NCI-H1694 (cell line): ENCODE results near the gene MSMP.

ENCODE experiments used
- DNase-seq: peaks from one replicate; lab custom pipeline; 2025; lab: John Stamatoyannopoulos, UW

MSMP gene

DNA sequence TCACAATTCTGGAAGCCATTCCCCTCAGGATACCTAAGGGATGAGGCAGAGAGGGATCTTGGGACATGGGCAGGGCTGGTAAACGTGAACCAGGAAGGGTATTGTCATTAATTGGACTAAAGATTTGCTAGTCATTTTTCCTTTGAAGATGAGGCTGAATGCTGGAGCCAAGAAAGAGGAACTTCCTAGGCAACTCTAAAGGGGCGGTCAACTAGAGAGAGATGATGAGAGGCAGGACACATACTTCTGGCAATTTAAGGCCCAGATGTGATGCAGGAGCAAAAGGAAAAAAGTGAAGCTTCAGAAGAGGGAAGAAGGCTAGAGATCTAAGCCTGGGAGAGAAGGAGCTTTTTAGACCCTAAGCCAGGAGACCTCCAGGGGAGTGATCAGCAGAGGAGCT is 10.6 kb downstream of the MSMP start:
- DNase-seq: no peak

DNA sequence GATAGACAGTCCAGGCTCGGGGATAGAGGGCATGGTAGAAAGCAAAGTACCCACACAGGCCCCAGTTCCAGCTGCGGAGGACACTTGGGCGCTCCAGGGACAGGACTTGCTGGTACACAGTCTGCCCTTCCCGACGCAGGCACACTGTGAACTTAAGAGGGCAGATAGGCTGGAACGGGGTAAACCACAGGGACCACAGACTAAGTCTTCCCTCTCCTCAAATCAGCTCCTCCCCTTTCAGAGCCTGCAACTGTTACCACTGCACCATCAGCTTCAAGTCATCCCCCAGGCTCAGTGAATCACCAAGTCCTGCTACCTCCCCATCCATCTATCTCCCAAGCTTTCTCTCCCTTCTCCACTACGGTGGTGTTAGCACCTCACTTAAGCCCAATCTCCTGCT is 12.3 kb downstream of the MSMP start:
- DNase-seq: no peak

DNA sequence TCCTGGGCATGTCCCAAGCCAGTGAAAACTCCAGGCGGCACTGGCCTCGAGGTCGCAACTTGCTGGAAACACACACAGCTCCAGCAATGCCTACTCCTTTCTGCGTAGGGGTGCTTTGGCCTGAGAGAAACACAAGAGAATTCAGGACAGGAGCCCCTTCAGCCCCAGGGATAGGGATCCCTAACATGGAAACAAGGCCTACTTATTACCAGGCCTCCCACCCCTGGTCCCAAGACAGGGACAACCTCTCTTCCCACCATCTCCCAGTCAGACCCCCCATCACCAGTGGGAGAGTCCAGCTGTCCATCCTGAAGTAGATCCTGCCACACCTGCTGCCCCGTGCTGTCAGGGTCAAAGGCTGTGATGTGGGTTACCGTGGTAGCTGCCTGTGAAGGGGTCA is 13.8 kb downstream of the MSMP start:
- DNase-seq: no peak

DNA sequence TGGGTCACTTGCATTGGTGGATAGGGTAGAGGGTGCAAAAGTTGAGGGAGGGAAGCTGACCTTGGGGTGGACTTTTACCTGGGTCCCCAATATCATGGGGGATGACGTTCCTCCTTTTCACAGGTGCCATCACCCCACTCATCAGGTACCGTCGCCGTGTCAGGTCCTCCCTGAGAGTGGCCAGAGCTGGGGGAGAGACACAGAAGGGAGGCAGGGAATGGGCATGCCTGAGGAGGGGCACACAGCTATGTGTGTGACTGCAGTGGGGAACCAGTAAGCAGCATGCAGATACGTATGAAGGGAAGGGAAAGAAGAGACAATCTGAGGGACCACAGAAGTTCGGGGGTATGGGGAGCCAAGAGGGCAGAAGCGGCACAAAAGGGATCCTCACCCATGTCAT is 15.2 kb downstream of the MSMP start:
- no peak for DNase-seq

DNA sequence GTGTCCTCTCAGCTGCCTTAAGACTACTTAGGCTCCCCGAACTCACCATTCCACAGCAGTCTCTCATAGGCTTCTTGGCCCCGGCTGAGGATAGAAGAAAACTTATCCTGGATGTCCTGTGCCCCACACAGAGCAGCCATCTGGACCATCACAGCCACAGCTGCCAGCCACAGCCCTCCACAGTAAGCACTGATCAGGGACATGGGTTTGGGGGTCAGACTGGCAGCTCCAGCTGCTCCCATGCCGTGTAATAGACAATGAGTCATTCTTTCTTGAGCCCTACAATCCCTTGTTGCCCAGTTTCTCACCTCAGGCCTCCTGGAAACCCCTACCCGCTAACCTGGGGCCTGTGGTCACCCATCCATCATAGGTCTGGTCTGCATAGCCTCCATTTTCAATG is 15.9 kb downstream of the MSMP start:
- DNase-seq: no peak

DNA sequence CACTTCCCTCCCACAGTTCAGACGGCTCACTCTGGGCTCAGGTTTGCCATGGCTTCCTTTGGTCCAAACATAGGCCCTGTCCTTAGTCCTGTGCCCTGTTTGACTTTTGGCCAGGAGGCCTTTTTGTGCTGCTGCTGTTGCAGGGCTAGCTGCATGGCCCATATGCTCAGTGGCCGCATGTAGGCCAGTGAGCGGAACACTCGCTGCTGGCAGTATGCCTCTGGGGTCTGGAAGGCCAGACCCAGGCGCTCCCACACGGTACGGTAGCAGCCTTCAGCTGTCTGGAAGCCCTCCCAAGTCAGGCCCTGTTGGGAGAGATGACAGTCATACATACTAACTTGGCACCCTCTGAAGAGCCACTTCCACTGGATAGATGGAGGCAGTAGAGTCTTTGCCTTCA is 16.9 kb downstream of the MSMP start:
- DNase-seq: no peak

DNA sequence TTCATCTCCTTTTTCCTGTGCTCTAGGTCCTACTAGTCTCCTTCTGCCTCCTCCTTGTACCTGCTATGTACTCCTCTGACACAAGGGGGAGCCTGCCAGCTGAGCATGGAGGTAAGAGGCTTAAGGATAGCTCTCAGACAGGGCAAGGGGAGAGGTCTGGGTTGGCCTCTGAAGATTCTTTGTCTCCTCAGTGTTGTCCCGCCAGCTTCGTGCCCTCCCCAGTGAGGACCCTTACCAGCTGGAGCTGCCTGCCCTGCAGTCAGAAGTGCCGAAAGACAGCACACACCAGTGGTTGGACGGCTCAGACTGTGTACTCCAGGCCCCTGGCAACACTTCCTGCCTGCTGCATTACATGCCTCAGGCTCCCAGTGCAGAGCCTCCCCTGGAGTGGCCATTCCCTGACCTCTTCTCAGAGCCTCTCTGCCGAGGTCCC is 17.9 kb downstream of the MSMP start:
- DNase-seq: peak; percentile 61

DNA sequence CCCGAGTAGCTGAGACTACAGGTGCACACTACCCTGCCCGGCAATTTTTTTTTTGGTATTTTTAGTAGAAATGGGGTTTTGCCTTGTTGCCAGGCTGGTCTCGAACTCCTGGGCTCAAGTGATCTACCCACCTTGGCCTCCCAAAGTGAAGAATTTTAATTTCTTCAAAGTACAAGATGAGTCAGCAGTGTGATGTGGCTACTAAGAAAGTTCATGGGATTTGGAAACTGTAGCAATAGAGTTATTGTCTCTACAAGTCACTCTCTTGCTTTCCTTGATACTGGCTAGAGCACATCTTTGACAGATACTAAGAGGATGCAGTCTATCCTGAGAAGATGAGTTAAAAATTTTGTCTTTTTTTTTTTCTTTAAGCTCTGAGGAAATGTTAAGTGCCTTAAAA is 20.0 kb downstream of the MSMP start:
- no peak for DNase-seq

DNA sequence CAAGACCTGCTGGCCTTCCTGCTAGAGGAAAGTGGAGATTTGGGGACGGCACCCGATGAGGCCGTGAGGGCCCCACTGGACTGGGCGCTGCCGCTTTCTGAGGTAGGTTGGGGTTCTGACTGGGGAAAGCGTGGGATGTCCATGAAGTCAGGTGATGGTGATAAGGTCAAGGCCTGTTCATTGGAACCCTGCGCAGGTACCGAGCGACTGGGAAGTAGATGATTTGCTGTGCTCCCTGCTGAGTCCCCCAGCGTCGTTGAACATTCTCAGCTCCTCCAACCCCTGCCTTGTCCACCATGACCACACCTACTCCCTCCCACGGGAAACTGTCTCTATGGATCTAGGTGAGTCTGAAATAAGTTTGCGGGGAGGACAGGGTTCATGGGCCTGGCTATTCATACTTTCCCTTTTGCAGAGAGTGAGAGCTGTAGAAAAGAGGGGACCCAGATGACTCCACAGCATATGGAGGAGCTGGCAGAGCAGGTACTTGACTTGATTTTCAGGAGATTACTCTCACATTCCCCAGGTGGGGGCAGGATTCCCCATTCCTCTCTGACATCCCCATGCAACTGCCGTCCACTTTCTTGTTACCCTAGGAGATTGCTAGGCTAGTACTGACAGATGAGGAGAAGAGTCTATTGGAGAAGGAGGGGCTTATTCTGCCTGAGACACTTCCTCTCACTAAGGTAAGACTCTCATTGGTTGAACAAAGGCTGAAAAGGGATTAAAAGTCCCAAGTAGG is 21.1 kb downstream of the MSMP start:
- peak; percentile 12 for DNase-seq

DNA sequence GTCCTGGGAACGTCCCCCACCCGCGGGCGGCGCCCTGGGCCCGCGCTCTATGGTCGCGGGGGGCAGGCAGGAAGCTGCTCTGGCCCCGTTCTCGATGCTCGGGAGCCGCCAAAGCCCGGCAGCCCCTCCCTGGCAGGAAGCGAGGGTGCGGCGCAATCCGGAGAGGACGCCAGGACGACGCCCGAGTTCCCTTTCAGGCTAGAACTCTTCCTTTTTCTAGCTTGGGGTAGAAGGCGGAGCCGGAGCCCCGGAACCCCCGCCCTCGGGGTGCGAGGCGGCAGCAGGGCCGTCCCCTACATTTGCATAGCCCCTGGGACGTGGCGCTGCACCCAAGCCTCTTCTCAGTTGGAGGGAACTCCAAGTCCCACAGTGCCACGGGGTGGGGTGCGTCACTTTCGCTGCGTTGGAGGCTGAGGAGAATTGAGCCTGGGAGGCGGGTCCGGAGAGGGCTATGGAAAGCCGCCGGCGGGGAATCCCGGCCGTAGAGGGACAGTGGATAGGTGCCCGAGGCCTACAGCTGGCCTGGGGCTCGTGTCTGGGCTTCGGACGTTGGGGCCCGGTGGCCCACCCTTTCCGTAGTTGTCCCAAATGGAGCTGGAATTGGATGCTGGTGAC is 21.8 kb downstream of the MSMP start, which contains the start of the genes CREB3 and TLN1:
Gene CREB3 (plus strand): TSS at position 482 of the 615 bp plus-strand sequence. CDS start 107 bp downstream, at position 589.
Gene TLN1 (minus strand): TSS at position 11 of the 615 bp plus-strand sequence. CDS start 6,501 bp downstream, outside the sequence.
- DNase-seq: peak; percentile 97

DNA sequence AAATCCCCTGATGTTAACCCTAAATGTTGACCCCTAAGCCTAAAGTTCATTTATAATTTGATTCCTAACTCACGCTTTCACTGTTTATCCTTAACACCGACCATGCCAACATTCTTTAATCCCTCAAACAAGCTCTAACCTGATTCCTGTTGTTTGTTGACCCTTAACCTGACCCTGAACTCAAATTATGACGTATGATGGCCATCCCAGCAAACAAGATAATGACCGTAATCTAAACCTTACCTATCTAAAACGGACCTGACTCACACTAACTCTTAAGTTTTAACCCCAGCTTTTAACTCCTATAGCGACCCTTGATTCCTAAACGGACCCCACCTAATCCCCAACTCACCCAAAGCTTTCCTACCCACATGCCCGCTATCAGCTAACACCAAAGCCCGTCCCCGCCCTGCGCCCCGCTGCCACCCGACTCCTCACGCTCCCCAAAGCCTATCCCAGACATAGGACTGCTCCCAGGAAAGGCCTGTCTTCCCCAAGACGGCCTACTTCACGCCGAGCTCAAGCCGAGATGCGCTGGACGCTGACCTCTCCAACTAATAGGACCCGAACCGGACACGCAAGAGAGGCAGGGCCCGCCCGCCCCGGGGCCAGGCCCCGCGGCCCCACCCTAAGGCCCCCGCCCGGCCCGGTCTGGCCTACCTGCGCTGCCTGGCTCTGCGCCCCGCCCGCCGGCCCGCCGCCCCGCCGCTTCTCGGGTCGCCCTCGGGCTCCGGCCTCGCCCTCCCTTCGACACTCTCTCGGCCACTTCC is 22.5 kb downstream of the MSMP start:
- DNase-seq: no peak

DNA sequence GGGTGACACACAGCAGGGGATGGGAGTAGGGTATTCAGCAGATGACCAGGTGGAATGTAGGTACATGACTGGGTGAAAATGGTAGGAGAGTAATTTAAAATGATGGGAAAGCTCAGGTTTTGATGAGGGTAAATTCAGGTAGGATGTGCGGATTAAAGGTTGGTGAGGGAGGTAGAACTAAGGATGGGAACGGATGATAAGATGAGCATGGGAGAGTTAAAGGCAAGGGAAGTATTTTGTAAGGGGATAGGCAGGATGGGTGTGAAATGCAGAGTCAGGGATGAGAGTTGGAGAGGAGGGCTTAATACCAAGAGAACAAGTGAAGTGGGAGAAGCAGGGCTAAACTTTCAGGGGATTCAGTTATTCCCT is 23.6 kb downstream of the MSMP start:
- DNase-seq: no peak

DNA sequence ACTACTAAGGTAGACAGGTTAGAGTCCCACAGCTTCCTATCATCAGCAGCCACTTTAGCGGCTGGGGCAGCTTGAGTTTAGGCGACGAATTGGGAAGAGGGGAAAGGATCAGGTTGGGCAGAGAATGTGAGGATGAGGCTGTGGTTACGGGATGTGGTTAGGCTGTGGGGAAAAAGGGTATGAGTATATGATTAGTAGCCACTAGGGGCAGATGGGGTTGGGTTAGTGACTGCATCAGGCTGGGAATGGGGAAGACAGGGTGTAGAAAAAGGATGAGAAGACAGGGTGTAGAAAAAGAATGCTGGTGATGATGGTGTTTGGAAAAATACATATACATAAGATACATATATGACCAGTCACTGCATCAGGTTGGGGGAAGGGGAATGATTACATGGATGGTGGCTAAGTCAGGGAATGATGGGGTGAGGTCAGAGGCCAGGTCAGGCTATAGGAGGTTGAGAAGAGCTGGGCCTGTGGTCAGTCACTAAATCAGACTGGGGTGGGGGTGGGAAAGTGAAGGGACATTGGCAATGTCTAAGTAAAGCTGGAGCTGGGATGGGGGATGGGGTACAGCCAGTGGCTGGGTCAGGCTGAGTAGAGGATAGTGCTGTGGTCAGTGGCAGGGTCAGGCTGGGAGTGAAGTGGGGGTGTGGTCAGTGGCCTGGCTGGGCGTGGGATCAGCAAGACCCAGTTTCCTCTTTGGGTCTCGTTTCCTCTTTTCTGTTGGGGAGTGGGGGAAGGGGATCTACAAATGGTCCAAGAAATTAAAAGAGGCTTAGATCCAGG is 24.2 kb downstream of the MSMP start:
- peak; percentile 41 for DNase-seq

DNA sequence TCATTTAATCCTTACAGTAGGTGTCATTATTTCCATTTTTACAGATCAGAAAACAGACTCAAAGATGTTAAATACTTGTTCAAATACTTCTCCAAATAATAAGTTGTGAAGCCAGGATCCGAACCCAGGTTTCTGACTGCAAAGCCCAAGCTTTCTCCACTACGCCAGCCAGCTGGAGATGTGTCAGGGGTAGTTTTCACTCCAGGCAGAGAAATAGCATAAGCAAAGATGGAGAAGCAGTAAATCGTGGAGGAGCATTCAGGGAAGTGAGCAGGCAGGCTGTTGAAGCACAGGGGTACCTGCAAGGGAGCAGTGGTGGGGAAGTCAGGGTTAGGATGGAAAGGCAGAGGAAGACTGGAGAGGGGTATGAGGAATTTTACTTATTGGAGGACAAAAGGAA is 25.0 kb downstream of the MSMP start:
- DNase-seq: no peak

DNA sequence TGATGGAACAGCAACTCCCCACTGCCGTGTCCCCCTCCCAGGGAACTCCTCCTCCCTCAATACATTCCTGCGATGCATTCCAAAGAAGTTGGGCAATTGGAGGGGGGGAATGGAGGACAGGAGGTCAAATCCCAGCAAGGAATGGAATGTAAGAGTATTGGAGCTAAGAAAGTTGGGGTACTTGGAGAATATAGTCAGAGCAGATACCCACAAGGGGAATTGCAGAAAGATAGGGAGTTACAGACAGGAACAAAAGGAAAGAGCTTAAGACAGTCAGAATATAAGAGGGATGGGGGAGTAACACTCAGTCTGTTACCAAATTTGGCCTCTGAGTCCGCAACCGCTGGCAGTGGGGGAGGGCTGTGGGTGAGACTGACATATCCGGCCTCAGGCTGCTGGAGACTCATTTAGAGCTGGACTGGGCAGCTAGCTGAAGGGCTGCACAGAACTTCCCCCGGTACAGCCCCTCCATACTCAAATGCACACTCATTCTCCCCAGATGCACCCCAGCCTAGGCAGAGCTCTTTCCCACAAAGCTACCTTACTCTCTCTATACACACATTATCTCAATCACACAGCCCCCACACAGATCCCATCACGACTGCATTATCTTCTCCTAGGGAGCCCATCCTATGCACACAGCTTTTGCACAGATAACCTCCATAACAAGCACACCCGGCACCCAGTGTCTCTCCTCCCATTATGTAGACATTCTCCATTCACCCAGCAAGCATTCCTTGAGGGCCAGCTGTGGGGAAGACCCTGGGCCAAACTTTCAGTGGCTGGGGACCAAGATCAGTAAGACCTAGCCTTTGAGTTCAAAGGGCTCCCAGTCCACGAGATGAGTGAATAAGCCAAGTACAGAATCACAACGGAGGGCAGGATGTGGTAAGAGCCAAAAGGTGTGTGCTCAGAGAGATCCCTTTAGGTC is 25.8 kb downstream of the MSMP start:
- DNase-seq: no peak

DNA sequence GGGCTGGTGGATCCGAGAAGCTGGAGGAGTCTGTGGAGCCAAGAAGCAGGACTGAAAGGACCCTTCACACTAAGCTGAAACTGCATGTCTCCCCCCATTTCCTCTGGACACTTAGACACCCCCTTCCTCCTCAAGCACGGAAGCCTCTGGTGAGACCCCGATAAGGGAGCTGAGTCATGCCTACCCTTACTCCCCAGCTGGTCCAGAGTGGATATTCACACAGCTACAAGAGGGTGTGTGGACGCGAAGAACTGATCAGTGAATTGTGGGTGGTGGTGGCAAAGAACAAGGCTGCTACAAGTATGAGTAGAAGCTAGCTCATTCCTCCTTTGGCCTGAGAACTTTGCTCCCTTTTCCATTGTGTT is 26.4 kb downstream of the MSMP start:
- DNase-seq: no peak

DNA sequence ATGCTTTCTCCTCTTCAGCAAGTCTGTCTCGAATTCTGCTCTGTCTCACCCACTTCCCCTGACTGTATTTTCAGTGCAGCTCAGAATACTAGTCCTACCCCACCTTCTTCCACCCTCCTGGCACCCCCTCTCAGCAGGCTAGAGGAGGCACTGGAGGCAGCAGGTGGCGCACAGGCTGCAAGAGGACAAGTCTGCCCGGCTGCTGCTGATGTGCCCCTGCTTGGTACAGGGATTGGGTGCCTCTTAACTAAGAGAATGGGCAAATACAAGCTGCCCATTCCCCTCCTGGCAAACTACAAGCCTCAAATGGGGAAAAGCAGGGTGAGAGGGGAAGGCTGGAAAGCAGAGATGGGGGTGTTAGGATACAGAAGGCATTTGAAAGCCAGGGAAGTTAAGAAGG is 27.1 kb downstream of the MSMP start:
- DNase-seq: no peak

DNA sequence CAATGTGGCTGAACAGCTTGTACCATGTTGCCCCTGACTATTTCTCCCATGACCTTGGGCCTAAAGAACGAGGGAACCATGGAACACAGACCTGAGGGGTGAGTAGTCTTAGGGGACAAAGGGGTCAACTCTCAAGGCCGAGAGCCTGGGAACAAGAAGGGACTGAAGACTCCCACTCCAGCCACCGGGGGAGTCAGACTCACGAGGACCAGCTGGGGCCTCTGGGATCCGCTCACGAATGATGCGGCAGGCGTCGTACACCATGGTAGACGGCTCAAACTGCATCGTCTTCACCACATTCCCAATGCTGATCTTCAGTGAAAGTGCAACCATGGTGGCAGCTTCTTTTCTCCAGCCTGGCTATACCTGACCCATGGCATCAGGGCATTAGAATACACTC is 28.7 kb downstream of the MSMP start:
- no peak for DNase-seq

DNA sequence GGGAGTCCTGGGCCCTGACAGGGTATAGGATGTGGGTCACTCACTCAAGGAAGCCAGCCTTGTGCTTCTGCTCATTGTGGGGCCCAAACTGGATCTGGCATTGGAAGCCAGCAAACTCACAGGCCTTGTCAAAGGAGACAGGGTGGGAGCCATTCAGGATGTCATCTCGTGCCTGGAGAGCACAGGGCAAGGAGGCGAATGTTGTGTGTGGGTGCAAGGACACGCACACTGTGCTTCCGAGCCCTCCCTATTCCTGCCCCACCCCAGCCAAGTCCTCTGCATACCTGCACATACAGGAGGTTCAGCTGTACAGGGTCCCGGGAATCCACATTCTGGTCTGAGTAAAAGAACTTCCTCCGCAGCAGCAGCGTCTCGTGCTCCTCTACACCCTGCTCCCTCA is 30.2 kb downstream of the MSMP start:
- DNase-seq: no peak

DNA sequence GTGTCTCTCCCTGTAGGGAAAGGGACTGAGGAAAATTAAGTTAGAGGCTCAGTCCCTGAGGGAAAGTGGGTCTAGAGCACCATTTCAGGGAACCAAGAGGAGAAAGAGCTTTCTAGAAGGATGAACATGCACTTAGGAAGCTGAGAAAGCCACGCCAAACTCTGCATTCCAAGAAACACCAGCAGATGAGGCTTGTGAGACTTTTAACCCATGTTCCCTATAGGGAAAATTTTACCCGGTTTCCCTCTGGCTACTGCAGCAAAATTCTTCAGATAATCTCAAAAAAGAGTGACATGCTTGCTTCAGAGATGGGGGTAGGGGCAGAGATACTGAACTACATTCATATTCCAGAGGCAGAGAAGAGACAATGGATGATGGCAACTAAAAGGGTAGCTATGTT is 30.6 kb downstream of the MSMP start:
- DNase-seq: no peak

DNA sequence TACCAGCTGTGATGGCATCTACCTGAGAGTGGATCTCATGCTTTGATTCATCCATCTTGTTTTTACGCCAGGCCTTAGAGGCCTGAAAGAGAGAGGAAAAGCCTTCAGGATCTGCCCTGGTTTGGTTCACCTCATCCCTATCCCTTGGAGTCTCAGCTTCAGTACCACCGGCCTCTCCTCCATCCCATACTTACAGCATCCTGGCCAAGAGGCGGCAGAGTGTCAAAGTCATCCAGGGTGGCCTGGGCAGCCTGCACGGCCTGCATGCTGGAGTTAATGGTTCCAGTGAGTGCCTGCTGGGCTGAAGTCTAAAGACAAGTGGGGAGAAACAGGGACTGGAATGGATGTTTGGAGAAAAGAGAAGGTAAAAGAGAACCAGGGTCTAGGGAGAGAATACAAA is 34.5 kb downstream of the MSMP start:
- no peak for DNase-seq
